ENCODE data around the gene SRSF5.

Gene SRSF5

GRCh38 chr14:69771136-69771535, 4.2 kb downstream of the SRSF5 start:
- DNase-seq: peak; percentile 49

GRCh38 chr14:69772082-69773017, 5.4 kb downstream of the SRSF5 start:
- peak; percentile 46 for DNase-seq

GRCh38 chr14:69773571-69774276, 6.8 kb downstream of the SRSF5 start:
- DNase-seq: peak; percentile 47

GRCh38 chr14:69775012-69775411, 8.1 kb downstream of the SRSF5 start:
- no peak for DNase-seq

- DNase-seq: no peak
These were observed 10.0 kb downstream of the SRSF5 start for GRCh38 chr14:69776875-69777453.

- no peak for DNase-seq
These were observed 12.1 kb downstream of the SRSF5 start for GRCh38 chr14:69779088-69779487.

- no peak for DNase-seq
These were observed 13.2 kb downstream of the SRSF5 start for GRCh38 chr14:69780092-69780491.

GRCh38 chr14:69780952-69781351, 14.0 kb downstream of the SRSF5 start:
- no peak for DNase-seq

GRCh38 chr14:69784942-69785341, 18.0 kb downstream of the SRSF5 start:
- no peak for DNase-seq

GRCh38 chr14:69786603-69787002, 19.7 kb downstream of the SRSF5 start:
- no peak for DNase-seq

GRCh38 chr14:69789118-69789640, 22.2 kb downstream of the SRSF5 start:
- DNase-seq: no peak

- no peak for DNase-seq
These were observed 26.0 kb downstream of the SRSF5 start for GRCh38 chr14:69792887-69793421.

- DNase-seq: no peak
These were observed 27.8 kb downstream of the SRSF5 start for GRCh38 chr14:69794791-69795190.

GRCh38 chr14:69795691-69796090, 28.7 kb downstream of the SRSF5 start:
- DNase-seq: no peak

GRCh38 chr14:69796797-69797500, 30.0 kb downstream of the SRSF5 start, which contains the start of gene SLC10A1:
SLC10A1 (minus strand) TSS chr14:69797241; CDS start chr14:69797155, 86 bp downstream.
- DNase-seq: no peak

- DNase-seq: no peak
These were observed 30.8 kb downstream of the SRSF5 start for GRCh38 chr14:69797573-69798338.

GRCh38 chr14:69798339-69798735, 31.4 kb downstream of the SRSF5 start:
- DNase-seq: no peak

GRCh38 chr14:69803753-69804152, 36.8 kb downstream of the SRSF5 start:
- DNase-seq: no peak

- DNase-seq: no peak
These were observed 38.0 kb downstream of the SRSF5 start for GRCh38 chr14:69804902-69805301.

GRCh38 chr14:69807192-69807591, 40.2 kb downstream of the SRSF5 start:
- no peak for DNase-seq
